Suprapubic skin (tissue), 4 donors: Measurements from ENCODE around the gene ARFRP1. TPM values are rescaled to one million over a fixed set of nuclear protein-coding genes. Genes with fewer than 3 reads are reported as not detected.

ENCODE experiments used
- DNase-seq, 2 donors: peaks; one replicate each; pipeline ENCODE4 v3.0.0-alpha.2; 2019; ENCODE audit warnings: low spot score in 2 of 2
- H3K27ac ChIP-seq: fragments of 200-600 bp; sonication (generic); one replicate; pipeline ENCODE4 v1.5.1; 2019
- H3K27me3 ChIP-seq: fragments of 200-600 bp; sonication (generic); one replicate; pipeline ENCODE4 v1.5.1; 2019
- H3K36me3 ChIP-seq: fragments of 200-600 bp; sonication (generic); one replicate; pipeline ENCODE4 v1.5.1; 2019
- H3K4me1 ChIP-seq: fragments of 200-600 bp; sonication (generic); one replicate; pipeline ENCODE4 v1.5.1; 2019
- H3K4me3 ChIP-seq: fragments of 200-600 bp; sonication (generic); one replicate; pipeline ENCODE4 v1.5.1; 2019; ENCODE audit warnings: mild to moderate bottlenecking
- H3K9me3 ChIP-seq: fragments of 200-600 bp; sonication (generic); one replicate; pipeline ENCODE4 v1.5.1; 2019
- CTCF ChIP-seq, 2 donors: fragments of 200-600 bp in 1 of 2; fragments of 450-650 bp in 1 of 2; sonication (generic) in 1 of 2; IDR thresholded peaks; one replicate each; pipeline ENCODE4 v1.5.1; 2016 to 2019; ENCODE audit warnings: antibody characterized with exemption in 2 of 2, mild to moderate bottlenecking in 1 of 2, moderate library complexity in 1 of 2
- EP300 ChIP-seq: sonication (generic); formaldehyde crosslinking; IDR thresholded peaks from one replicate; pipeline ENCODE4 v1.6.1; 2017; ENCODE audit warnings: antibody characterized with exemption
- POLR2A ChIP-seq, 2 donors: fragments of 450-650 bp; IDR thresholded peaks; one replicate each; pipeline ENCODE4 v1.6.1; 2017; ENCODE audit warnings: antibody characterized with exemption in 2 of 2, mild to moderate bottlenecking in 2 of 2, moderate library complexity in 2 of 2
- POLR2AphosphoS5 ChIP-seq, 3 donors: sonication (generic); formaldehyde crosslinking; IDR thresholded peaks; one replicate each; pipeline ENCODE4 v1.6.1; 2017; ENCODE audit warnings: antibody characterized with exemption in 3 of 3
- WGBS: methylation state at CpG from one replicate; pipeline ENCODE4 v1.1.5; 2018; 5-methylcytosine and 5-hydroxymethylcytosine counted together
- total RNA-seq, 4 donors: library from RNA; depleted of rRNA; stranded (reverse); fragments of >200 nt; gene quantifications; one replicate each; pipeline ENCODE4 v1.1.0, GENCODE V29; 2016

The ARFRP1 gene
- total RNA-seq, 4 donors from 2014 or later: 22.1 to 31.9 (median 27.6) TPM

- no peaks in the 10 kb centered on the region for H3K27me3 ChIP-seq
- peak in 1 of 2 donors; percentile 65 for DNase-seq
- no CpG with 5 or more reads among the region's 7 CpGs for WGBS
- TF ChIP-seq CTCF (IDR thresholded peaks at IDR 0.05): no peak
- TF ChIP-seq EP300: no peak
- TF ChIP-seq POLR2AphosphoS5 (IDR thresholded peaks at IDR 0.05): no peak
- TF ChIP-seq POLR2A (IDR thresholded peaks at IDR 0.05): no peak
- peaks cover 64% of the 10 kb centered on the region for H3K4me1 ChIP-seq
- H3K27ac ChIP-seq: no peak overlapping the region
- peaks cover 4% of the 10 kb centered on the region for H3K36me3 ChIP-seq
- no peaks in the 10 kb centered on the region for H3K9me3 ChIP-seq
- H3K4me3 ChIP-seq: peak overlapping the region; percentile 47
Measured at GRCh38 chr20:63697357-63697867, 10.4 kb downstream of the ARFRP1 start.

- no CpG with 5 or more reads among the region's 52 CpGs for WGBS
- Histone ChIP-seq H3K27me3 (no peaks in the 10 kb centered on the region), H3K4me1 (peaks cover 69% of the 10 kb centered on the region), H3K4me3 (peak within 1 kb of the TSS; percentile 47), H3K36me3 (peaks cover 4% of the 10 kb centered on the region), H3K27ac (no peak within 1 kb of the TSS), H3K9me3 (no peaks in the 10 kb centered on the region)
- DNase-seq: peak in 1 of 2 donors; percentile 64
- TF ChIP-seq POLR2AphosphoS5 (IDR thresholded peaks at IDR 0.05) (peak in 1 of 3 donors; percentile 35), CTCF (IDR thresholded peaks at IDR 0.05) (no peak)
Measured at GRCh38 chr20:63696628-63697356, 11.0 kb downstream of the ARFRP1 start, which contains the start of gene TNFRSF6B. TNFRSF6B (plus strand) TSS chr20:63696652; CDS start chr20:63696768, 116 bp downstream.

GRCh38 chr20:63696306-63696627, 11.5 kb downstream of the ARFRP1 start:
- no peaks in the 10 kb centered on the region for H3K27me3 ChIP-seq
- DNase-seq: peak in 1 of 2 donors; percentile 66
- H3K9me3 ChIP-seq: no peaks in the 10 kb centered on the region
- peaks cover 74% of the 10 kb centered on the region for H3K4me1 ChIP-seq
- H3K4me3 ChIP-seq: peak overlapping the region; percentile 47
- H3K27ac ChIP-seq: no peak overlapping the region
- TF ChIP-seq POLR2AphosphoS5 (IDR thresholded peaks at IDR 0.05) (no peak), CTCF (IDR thresholded peaks at IDR 0.05) (no peak), EP300 (no peak), POLR2A (IDR thresholded peaks at IDR 0.05) (no peak)
- 0% methylated on average over 3 of the region's 6 CpGs for WGBS
- H3K36me3 ChIP-seq: peaks cover 4% of the 10 kb centered on the region

GRCh38 chr20:63695424-63696305, 12.1 kb downstream of the ARFRP1 start:
- DNase-seq: peak in 1 of 2 donors; percentile 69

More at GRCh38 chr20:63695424-63696305, 12.1 kb downstream of the ARFRP1 start:
- Histone ChIP-seq H3K9me3 (no peaks in the 10 kb centered on the region), H3K36me3 (peaks cover 4% of the 10 kb centered on the region), H3K27me3 (no peaks in the 10 kb centered on the region), H3K4me1 (peaks cover 80% of the 10 kb centered on the region), H3K4me3 (no peak overlapping the region), H3K27ac (no peak overlapping the region)
- no peak for TF ChIP-seq POLR2A (IDR thresholded peaks at IDR 0.05)
- no peak for TF ChIP-seq POLR2AphosphoS5 (IDR thresholded peaks at IDR 0.05)
- no peak for TF ChIP-seq EP300
- no peak for TF ChIP-seq CTCF (IDR thresholded peaks at IDR 0.05)
- WGBS: 35% methylated on average over 5 of the region's 25 CpGs
